H1 (cell line): ENCODE measurements around the gene SUSD1.

Experiments
- BRCA1 ChIP-seq: IDR thresholded peaks from 2 replicates; pipeline ENCODE4 v1.6.1; 2012; ENCODE audit warnings: low read depth, low read length, improper control_type of control experiment
- CEBPB ChIP-seq: IDR thresholded peaks from 2 replicates; pipeline ENCODE4 v1.6.1; 2012; ENCODE audit warnings: low read depth, low read length
- CTCF ChIP-seq, 3 experiments: IDR thresholded peaks; 1 replicate in 2 of 3; 2 replicates in 1 of 3; pipeline versions ENCODE4 v1.5.1 to v1.6.1; 2011; ENCODE audit warnings: low read length in 3 of 3, mild to moderate bottlenecking in 3 of 3, inconsistent platforms in 2 of 3, low read depth in 1 of 3, moderate library complexity in 1 of 3; ENCODE audit not compliant: insufficient read depth in 1 of 3; ENCODE audit errors: control extremely low read depth in 1 of 3
- EZH2 ChIP-seq: fragments of 200-600 bp; sonication (generic); IDR thresholded peaks from 2 replicates; pipeline ENCODE4 v1.7.1; 2012; ENCODE audit warnings: low read depth, mild to moderate bottlenecking, moderate library complexity, low read length, inconsistent platforms; ENCODE audit not compliant: severe bottlenecking
- GABPA ChIP-seq: IDR thresholded peaks from 2 replicates; pipeline ENCODE4 v1.6.1; 2011; ENCODE audit warnings: mild to moderate bottlenecking, low read length, moderate library complexity, borderline replicate concordance; ENCODE audit not compliant: insufficient read depth
- MAFK ChIP-seq: IDR thresholded peaks from 2 replicates; pipeline ENCODE4 v1.6.1; 2012; ENCODE audit warnings: low read depth, mild to moderate bottlenecking, improper control_type of control experiment, low read length
- POLR2A ChIP-seq, 2 experiments: IDR thresholded peaks; 1 replicate in 1 of 2; 2 replicates in 1 of 2; pipeline ENCODE4 v1.6.1; 2011; ENCODE audit warnings: low read depth in 2 of 2, low read length in 2 of 2, mild to moderate bottlenecking in 2 of 2; ENCODE audit errors: control extremely low read depth in 1 of 2
- POLR2AphosphoS5 ChIP-seq: IDR thresholded peaks from 2 replicates; pipeline ENCODE4 v1.6.1; 2011; ENCODE audit warnings: low read depth, low read length
- SIN3A ChIP-seq, 2 experiments: IDR thresholded peaks in 1 of 2; conservative IDR thresholded peaks in 1 of 2; 2 replicates each; pipeline ENCODE4 v1.6.1; 2011 to 2012; ENCODE audit warnings: low read length in 2 of 2, improper control_type of control experiment in 1 of 2, low read depth in 1 of 2, mild to moderate bottlenecking in 1 of 2
- SP1 ChIP-seq: IDR thresholded peaks from 2 replicates; pipeline ENCODE4 v1.6.1; 2011; ENCODE audit warnings: low read depth, low read length
- TEAD4 ChIP-seq: IDR thresholded peaks from 2 replicates; pipeline ENCODE4 v1.6.1; 2012; ENCODE audit warnings: low read depth, low read length, inconsistent platforms, mixed read lengths
- TF ChIP-seq, protein P1 (sequence below): IDR thresholded peaks from 2 replicates; pipeline ENCODE4 v1.6.1; 2012; ENCODE audit warnings: inconsistent platforms

- TF ChIP-seq POLR2AphosphoS5 (no peak), SIN3A (conservative IDR thresholded peaks at IDR 0.05 in 1 of 2, IDR thresholded peaks at IDR 0.05 in 1 of 2; ENCODE audit: low read depth in 1 of 2, low read length in 2 of 2) (no peak), EZH2 (no peak), CTCF (IDR thresholded peaks at IDR 0.05; ENCODE audit: control extremely low read depth in 1 of 3, insufficient read depth in 1 of 3, low read depth in 1 of 3, low read length in 3 of 3) (no peak), BRCA1 (no peak), GABPA (no peak), TEAD4 (no peak), CEBPB (no peak), POLR2A (IDR thresholded peaks at IDR 0.05; ENCODE audit: control extremely low read depth in 1 of 2, low read depth in 2 of 2, low read length in 2 of 2) (no peak), SP1 (no peak), MAFK (no peak)
- TF ChIP-seq, protein P1, sequence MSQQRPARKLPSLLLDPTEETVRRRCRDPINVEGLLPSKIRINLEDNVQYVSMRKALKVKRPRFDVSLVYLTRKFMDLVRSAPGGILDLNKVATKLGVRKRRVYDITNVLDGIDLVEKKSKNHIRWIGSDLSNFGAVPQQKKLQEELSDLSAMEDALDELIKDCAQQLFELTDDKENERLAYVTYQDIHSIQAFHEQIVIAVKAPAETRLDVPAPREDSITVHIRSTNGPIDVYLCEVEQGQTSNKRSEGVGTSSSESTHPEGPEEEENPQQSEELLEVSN: no peak
These were observed 70.7 kb downstream of the SUSD1 start for GRCh38 chr9:112104401-112104800.
